Fibroblast of pulmonary artery (primary cell): ENCODE results near the gene DAGLB.
"Not testable (repeated sequence)": the region's sequence is repeated elsewhere in the genome, so short reads cannot be mapped to it uniquely, and the experiment has no call there.

Experiments
- DNase-seq: peaks from one replicate; pipeline ENCODE4 v3.0.0-alpha.2; 2010; ENCODE audit warnings: low read depth
- H3K4me3 ChIP-seq: replicated peaks from 2 replicates; pipeline ENCODE4 v1.5.1; 2011; ENCODE audit warnings: low read depth, mild to moderate bottlenecking, control low read depth, low read length, moderate library complexity
- CTCF ChIP-seq: IDR thresholded peaks from 2 replicates; pipeline ENCODE4 v1.5.1; 2011; ENCODE audit warnings: mild to moderate bottlenecking, control low read depth, low read length, inconsistent platforms; ENCODE audit errors: missing control alignments

The DAGLB gene

DNA sequence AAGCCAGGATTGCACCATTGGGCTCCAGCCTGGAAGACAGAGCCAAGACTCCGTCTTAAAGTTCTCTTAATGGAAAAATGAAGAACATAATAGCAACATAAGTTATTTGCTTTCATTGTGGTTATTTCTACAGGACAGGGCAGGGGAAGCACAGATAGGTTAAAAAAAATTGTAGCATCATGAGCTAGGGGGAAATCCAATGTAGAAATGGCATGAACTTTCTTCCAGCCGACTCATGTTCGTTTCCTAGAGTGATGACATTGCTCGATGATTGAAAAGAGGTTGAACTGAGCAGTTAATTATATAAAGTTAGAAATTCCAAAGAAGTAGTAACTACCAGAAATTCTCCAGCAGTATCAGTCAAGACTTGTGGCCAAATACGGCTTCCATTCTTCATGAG is 64.9 kb downstream of the DAGLB start:
- TF ChIP-seq CTCF = no peak
- peak; percentile 24 for DNase-seq
- no peak overlapping the region for H3K4me3 ChIP-seq

DNA sequence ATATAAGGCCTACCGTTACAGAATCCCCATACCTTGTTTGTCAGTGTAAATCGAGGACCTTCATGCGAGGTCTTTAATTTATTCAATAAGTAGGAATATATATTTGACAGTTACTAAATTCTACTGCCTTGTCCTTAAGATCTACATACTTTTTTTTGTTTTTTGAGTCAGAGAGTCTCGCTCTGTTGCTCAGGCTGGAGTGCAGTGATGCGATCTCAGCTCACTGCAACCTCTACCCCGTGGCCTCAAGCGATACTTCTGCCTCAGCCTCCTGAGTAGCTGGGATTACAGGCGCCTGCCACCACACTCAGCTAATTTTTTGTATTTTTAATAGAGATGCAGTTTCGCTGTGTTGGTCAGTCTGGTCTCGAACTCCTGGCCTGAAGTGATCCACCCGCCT is 65.9 kb downstream of the DAGLB start:
- DNase-seq, H3K4me3 ChIP-seq: not testable (repeated sequence)

DNA sequence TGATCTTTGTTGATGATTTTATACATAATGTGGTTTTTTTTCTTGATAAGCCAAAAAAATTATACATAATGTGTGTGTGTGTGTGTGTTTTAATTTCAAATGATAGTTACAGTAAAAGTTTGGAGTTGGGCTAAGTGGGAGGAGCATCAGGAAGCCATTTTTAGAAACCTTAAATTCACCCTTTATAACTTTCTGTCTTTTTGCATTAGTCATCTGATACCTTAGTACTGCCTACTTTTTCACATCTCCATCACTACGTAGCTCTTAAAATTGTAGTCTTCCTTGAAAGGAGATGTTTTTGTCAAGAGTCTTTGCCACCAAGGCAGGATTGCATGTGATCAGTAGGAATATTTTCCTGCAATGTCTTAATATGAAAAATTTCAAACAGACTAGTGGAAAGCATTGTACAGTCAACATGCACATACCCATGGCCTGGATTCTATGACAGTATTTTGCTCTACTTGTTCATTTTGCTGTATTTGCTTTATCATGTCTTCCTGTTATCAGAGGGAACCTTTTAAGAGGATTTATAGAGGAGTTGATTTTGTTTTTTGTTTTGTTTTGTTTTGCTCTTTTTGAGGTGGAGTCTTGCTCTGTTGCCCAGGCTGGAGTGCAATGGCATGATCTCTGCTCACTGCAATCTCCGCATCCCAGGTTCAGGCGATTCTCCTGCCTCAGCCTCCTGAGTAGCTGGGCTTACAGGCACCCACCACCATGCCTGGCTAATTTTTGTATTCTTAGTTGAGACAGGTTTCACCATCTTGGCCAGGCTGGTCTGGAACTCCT is 67.3 kb downstream of the DAGLB start:
- TF ChIP-seq CTCF = no peak
- H3K4me3 ChIP-seq = no peak overlapping the region
- no peak for DNase-seq

GRCh38 chr7:6379886-6380285 is 67.9 kb downstream of the DAGLB start:
- H3K4me3 ChIP-seq = no peak overlapping the region
- TF ChIP-seq CTCF = no peak
- DNase-seq = no peak

GRCh38 chr7:6378556-6378955 is 69.2 kb downstream of the DAGLB start:
- H3K4me3 ChIP-seq, DNase-seq: not testable (repeated sequence)

GRCh38 chr7:6376820-6377219 is 70.9 kb downstream of the DAGLB start:
- TF ChIP-seq CTCF = no peak
- no peak for DNase-seq
- peak overlapping the region; percentile 32 for H3K4me3 ChIP-seq

GRCh38 chr7:6375348-6376101 is 72.2 kb downstream of the DAGLB start:
- DNase-seq = peak; percentile 49
- TF ChIP-seq CTCF = no peak
- H3K4me3 ChIP-seq = peak overlapping the region; percentile 91

GRCh38 chr7:6367701-6368211 is 80.0 kb downstream of the DAGLB start:
- TF ChIP-seq CTCF = no peak
- no peak overlapping the region for H3K4me3 ChIP-seq
- peak; percentile 83 for DNase-seq
